Measurements from ENCODE around the gene CPLANE1.

GRCh38 chr5:37110135-37110534 lies 139.0 kb downstream of the CPLANE1 start:
- TF ChIP-seq, protein P1, sequence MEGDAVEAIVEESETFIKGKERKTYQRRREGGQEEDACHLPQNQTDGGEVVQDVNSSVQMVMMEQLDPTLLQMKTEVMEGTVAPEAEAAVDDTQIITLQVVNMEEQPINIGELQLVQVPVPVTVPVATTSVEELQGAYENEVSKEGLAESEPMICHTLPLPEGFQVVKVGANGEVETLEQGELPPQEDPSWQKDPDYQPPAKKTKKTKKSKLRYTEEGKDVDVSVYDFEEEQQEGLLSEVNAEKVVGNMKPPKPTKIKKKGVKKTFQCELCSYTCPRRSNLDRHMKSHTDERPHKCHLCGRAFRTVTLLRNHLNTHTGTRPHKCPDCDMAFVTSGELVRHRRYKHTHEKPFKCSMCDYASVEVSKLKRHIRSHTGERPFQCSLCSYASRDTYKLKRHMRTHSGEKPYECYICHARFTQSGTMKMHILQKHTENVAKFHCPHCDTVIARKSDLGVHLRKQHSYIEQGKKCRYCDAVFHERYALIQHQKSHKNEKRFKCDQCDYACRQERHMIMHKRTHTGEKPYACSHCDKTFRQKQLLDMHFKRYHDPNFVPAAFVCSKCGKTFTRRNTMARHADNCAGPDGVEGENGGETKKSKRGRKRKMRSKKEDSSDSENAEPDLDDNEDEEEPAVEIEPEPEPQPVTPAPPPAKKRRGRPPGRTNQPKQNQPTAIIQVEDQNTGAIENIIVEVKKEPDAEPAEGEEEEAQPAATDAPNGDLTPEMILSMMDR (IDR thresholded peaks at IDR 0.05), result no peak
- no peak for TF ChIP-seq POLR2A (IDR thresholded peaks at IDR 0.05)
- TF ChIP-seq EP300 (IDR thresholded peaks at IDR 0.05), result no peak

Measured in tibial nerve (tissue), 4 donors.